ENCODE data around the gene TIMP1.
"Not testable (repeated sequence)": the region's sequence is repeated elsewhere in the genome, so short reads cannot be mapped to it uniquely, and the experiment has no call there.

The TIMP1 gene

DNA sequence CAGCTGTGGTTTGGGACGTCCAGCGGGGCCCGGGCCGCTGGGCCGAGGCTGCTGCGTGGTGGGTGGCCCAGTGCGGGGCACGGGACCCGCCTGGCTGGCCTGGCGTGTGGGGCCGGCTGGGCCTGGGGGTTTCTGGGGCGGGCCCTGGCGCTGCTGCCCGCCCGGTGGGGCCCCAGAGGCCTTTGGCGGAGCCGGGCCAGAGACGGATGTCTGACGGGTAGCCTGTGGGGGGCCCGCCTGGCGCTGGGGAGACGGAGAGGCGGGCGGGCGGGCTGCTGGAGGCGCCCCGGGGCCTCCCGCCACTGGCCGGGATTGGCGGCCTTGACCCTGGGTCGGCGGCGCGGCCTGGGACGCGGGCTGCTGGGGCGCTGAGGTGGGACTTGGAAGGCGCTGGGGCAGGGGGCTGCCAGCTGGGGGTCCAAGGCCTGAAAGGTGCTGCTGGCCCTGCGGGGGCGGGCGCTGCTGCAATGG lies 8.1 kb upstream of the TIMP1 start:
- no peak for DNase-seq

DNA sequence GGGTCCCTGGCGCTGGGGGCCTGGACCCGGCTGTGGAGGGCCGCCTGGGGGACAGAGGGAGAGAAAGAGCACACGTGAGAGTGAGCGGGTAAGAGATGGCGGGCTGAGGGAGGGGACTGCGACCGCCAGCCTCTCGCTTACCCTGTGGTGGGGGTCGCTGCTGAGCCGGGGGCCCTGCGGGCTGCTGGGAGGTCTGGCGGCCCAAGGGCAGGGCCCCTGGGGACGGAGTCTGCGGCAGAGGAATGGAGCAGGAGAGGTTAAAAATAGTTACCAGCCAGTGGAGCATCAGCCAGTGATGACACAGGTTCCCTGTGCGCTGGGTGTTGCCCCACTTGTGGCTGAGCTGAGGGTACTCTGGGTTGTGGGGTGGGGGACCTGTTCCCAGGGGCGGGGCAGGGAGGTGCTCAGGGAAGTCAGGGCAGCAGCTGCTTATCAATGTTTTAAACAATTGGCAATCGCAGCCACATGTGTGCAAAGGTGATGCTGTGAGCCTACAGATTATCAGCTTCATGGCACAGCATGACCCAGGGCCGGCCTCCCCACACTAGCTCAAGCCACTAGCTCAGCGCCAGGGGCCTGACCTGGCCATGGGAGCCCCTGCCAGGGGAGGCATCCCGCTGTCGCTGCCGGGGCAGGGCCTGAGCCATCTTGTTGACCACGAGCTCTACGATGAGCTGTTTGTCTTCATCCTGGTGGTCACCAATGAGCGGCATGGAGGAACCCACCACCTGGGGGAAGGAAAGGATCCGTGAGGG lies 7.5 kb upstream of the TIMP1 start:
- DNase-seq, result no peak

DNA sequence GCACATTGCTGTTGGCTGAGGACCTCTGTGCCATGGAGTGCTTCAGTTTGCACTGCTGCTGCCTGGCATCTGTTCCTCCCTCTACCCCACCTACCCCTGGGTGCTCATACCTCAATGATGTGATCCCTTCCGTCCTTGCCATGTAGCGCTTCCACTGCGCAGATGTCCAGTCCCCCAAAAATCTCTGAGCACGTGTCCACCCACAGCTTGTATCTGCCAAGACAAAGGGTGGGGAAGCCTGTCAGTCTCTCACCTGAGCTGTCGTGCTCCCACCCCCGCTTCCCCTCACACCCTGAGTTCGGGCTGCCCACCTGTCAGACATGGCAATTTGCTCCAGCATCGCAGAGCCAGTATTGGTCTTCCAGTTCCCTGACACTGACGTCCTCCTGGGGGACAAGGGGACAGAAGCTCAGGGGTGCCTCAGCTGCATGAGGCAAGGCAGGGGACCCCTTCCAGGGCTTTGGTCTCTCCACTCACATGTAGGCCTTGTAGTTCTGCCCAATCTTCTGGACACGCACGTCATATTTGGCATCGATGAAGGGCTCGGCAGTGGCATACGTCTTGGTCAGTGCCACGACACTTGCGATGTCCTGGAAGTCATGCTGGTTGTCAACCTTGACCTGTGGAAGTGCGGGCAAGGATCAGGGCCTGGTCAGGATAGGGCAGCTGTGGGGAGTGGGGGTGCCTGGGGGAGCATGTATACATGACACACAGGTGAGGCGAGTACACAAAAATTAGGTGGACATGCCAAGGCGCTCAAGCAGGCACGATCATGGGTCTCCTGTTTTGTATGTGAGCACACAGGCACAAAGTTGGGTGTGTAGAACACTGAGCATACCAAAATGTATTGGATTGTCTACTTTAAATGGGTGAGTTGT lies 6.0 kb upstream of the TIMP1 start:
- DNase-seq, result no peak

DNA sequence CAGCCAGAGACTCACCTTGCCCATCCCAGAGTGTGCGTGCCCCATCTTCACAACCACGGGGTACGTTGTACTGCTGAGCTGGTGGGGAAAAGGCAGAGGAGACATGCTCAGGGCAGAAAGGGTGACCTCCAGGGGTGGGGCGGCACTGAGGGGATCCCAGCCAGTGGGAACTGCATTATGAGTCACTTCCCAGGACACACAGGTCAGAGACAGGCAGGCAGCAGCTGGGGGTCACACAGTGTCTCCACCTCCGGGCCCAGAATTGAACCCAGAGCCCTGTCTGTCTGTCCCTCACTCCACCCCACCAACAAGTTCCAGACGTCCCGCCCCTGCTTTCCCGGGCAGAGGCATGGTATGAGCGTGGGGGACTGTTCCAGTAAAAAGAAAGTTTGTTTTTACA lies 4.8 kb upstream of the TIMP1 start:
- no peak for DNase-seq

DNA sequence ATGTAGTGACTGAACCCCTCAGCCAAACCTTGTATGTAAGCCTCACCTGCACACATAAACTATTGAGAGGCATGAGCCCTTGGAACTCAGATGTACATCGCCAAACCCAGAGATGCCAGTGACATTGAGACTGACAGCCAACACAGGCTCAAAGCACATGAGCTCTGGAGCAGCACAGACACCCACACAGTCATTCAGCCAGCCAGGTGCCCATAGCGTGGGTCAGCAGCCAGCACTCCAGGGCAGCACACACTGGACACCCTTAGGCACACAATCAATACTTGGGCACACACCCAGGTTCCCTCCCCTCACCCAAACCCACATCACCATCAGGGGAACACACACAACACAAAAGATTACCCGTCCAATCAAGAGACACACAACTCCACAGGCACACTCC lies 4.3 kb upstream of the TIMP1 start:
- DNase-seq, result no peak

DNA sequence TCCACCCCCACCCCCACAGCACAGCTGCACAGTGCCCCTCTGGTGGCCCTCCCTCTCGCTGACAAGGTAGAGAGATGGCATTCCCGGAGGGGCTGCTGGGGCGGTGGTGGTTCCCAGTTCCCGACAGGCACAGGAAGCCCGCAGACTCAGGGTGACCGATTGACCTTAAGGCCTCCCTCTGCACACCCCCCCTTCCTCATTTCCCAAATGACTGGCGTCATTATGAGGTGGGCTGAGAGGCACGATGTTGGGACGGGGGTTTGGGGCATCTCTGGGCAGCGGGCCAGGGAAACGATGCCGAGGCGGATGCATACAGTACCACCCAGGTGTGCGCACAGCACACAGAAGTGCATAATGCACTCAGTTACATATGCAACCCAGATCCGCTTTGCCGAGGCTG lies 3.5 kb upstream of the TIMP1 start:
- DNase-seq, result no peak

DNA sequence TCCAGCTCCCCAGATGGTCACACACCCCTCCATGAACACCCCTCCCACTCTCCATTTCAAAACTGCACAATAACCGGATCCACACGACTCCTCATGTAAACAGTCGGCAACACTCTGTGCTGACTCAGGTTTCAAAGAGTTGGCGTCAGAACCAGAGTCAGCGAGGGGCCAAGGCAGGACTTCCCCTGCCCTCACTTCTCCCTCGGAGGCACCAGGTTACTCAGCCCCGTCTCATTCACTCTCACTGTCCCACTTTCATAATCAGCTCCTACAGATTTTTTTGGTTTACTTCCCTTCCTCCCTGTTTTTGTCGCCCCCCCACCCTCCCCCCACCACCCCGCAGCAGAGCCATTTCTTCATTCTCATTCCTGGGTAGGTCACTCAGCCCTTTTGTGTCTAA lies 2.7 kb upstream of the TIMP1 start:
- DNase-seq, result no peak

DNA sequence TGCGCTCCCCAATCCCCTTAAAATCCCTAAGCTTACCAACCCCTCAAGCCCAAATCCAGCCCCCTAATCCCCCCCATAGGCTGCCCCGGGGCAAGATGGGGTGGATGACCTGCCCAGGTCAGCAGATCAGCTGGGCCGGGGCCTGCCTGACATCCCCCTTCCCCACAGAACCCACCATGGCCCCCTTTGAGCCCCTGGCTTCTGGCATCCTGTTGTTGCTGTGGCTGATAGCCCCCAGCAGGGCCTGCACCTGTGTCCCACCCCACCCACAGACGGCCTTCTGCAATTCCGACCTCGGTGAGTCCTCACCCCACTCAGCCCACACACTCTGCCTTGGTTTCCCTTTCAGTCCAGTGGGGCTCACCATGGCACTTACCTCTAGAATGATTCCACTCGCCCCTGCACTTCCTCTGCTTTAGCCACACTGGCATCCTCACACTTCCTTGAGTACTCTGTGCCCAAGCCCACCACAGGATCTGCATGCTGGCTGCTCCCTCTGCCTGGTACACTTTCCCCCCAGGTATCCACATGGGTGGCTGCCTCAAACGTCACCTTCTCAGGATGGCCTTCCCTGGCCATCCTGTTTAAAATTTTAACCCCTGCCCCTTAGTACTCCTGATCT lies 1.1 kb downstream of the TIMP1 start:
- DNase-seq, result no peak

DNA sequence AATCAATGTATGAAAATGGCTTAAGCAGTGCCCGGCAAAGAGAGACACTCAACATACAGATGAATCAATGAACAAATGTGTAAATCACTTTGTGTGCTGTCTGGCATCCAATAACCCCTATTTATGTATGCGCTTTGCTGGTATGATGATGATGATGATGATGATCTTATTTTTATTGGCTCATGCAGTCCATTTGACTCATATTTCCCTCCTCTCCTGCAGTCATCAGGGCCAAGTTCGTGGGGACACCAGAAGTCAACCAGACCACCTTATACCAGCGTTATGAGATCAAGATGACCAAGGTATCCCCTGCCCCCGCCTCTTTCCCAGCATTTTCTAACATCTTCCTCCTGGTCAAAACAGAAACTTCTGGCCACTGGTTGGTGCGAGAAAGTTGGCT lies 2.5 kb downstream of the TIMP1 start:
- no peak for DNase-seq

DNA sequence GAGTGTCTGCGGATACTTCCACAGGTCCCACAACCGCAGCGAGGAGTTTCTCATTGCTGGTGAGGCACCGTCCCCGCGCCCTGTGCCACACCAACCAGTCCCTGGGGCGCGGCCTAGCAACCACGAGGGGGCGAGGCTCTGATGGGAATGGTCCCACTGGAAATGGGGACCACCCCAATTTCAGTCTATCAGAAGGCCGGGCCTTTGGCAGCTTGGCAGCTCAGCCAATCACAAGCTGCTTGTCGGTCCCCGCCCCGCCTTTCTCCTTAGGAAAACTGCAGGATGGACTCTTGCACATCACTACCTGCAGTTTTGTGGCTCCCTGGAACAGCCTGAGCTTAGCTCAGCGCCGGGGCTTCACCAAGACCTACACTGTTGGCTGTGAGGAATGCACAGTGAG lies 3.0 kb downstream of the TIMP1 start:
- DNase-seq, result no peak

DNA sequence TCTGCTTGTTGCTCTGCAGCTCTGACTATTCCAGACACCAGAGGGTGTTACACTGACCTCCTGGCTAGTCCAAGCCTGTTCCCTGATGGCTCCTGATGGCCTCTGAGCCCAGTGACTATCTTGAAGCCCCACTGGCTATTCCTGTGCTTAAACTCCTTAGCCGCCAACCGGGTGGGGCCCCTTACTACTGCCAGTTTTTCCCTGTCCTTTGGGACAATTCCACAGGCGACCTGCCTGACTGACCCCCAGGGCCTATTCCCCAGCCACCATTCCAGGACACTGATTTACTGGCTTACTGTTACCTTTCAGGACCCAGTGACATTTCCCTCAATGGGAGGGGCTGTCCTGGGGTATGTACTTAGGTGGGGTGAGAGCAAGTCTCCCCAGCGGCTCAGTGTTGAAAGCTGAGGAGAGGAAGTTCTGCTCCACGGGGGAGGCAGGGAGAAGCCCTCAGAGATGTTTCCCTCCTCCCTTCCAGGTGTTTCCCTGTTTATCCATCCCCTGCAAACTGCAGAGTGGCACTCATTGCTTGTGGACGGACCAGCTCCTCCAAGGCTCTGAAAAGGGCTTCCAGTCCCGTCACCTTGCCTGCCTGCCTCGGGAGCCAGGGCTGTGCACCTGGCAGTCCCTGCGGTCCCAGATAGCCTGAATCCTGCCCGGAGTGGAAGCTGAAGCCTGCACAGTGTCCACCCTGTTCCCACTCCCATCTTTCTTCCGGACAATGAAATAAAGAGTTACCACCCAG lies 4.0 kb downstream of the TIMP1 start:
- DNase-seq, result no peak

DNA sequence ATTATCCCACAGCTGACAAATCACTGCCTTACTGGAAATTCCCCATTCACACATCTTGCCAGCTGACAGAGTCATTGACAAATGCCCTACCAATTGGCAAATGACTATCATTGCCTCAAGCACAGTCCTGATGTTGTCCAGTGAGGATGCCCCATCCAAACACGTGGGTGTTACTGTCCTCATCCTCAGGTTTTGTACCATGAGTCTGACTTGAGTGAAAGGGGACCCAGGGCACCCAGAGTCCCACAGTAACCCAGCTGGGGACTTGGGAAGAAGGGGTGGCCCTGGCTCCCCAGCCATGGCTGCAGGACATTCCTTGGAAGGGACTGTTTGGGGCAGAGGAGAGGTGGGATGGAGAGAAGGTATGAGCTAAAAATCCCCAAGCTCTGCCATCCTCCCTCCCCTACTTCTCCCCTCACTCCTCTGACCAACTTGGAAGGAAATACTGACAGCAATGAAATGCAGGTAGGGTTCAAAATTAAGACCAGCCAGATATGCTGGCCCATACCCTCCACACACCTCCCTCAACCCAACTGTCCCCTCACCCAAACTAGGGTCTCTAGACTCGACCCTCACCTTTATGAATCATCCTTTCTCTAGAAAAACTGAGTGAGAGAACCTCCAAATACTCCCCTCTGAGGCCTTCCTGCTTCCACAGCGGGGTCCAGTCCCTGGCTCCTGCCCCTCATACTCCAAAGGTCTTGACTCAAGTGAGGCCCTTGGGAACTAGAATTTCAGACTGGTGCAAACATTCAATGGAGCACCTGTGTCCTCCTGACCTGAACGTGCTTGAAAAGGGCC lies 5.1 kb downstream of the TIMP1 start:
- DNase-seq, result no peak

DNA sequence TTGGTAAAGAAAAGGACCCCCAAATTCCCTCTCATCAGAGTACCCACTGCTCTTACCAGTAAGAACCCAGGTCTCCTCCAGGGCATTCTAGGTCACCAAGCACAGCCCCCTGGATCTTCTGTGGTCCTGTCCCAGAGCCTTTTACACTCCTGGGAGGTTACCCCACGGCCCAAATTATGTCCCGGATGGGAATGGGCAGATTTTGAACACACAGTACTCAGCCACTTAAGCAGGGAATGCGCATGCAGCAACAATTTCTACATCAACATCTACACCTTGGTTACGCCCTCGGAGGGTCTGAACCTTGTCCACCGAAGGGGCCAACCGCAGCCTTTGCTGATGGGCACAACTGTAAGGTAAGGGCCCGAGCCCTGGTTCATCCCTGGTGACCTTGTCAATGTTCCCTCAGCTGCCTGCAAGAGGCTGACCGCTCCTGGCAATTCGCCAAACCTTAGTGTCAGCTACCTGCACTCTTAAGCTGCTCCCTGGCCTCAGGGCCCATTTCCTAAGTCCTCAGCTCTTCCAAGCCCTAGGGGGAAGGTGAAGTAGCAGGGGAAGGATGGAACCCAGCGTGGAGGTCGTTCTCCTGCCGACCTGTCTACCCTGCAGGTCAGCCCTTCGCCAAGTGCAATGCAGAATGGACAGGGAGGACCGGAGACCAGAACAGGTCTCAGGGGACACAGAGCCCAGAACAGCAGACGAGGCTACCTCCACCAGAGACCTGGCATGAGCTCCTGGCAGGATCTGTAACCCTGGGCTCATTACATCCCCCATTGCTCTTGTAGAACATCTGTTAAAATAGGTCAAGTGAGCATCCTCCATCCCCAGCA lies 5.9 kb downstream of the TIMP1 start:
- DNase-seq, result no peak

DNA sequence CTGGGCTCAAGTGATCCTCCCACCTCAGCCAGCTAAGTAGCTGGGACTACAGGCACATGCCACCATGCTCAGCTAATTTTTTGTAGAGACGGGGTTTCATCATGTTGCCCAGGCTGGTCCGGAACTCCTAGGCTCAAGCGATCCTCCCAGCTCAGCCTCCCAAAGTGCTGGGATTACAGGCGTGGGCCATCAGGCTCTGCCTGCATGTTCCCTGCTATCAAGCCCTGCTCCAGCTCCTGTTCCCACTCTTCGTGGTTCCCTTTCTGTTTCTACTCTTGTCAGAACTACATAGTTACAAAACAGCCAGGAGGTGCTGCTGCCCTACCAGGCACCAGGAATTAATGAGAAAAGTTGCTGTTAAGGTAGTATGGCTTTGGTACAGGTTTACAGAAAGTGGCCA lies 8.7 kb downstream of the TIMP1 start:
- DNase-seq, result no peak

DNA sequence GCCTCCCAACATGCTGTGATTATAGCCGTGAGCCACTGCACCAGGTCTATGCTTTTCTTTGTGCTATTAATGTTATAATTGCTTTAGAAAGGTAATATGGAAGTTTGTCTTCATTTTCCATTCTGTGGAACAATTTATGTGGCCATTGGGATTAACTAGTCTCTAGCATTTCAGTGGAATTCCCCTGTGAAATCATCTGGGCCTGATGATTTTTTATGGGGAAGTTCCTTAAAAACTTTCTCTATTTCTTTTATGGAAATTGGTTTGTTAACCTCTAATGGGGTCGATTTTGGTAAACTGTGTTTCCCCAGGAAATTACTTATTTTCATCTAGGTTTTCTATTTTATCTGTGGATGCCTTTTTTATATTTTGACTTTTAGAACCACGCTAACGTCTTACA lies 11.3 kb downstream of the TIMP1 start:
- DNase-seq, result no peak

DNA sequence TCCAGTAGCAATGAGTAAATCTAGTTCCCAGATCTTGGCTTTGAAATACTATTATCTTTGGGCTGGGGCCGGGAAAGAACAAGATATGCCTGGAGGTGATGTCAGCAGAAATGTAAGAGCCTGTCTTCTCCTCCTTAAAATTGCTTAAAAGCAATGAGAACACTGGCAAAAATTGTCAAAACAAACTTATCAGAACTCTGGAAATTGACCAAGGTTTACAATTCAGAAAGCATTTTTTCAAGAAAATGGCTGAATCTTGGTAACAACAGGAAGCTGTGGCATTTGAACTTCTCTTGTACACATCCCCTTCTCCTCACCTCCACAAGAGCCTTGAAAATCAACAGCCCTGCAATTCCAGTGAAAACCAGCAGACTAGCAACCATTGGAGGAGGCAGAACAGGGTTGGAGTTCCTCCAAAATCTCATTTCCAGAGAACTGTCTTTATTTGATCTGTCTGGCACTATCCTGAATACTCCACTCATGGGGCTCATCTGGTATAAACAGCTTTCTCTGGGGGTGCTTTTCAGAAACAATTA lies 13.5 kb downstream of the TIMP1 start:
- DNase-seq, result no peak

DNA sequence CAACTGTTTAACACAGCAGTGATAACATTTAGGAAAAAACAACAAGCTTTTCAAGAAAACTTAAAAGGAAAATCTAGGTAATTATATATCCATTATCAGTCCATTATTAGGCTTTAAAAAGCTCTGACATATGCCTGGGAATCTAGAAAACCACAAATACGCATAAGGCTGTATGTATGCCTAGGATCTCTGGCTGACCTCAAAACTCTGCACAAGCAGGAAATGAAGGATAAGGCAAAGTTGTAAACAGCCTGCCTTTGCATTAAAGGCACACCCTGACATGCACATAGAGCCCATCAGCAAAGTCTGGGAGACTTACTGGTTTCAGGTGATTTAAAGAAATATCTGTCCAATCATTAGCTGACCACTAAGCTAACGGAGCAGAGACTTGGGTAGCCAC lies 14.0 kb downstream of the TIMP1 start:
- no peak for DNase-seq

DNA sequence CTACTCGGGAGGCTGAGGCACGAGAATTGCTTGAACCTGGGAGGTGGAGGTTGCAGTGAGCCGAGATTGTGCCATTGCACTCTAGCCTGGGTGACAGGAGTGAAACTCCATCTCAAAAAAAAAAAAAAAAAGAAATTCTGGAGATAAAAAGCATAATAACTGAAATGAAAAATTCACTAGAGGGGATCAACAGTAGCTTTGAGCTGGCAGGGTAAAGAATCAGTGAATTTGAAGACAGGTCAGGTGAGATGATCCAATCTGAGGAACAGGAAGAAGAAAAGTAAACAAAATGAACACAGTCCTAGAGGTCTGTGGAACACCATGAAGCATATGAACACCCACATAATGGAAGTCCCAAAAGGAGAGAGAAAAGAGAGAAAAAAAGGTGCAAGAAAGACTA lies 15.0 kb downstream of the TIMP1 start:
- DNase-seq, result no peak

DNA sequence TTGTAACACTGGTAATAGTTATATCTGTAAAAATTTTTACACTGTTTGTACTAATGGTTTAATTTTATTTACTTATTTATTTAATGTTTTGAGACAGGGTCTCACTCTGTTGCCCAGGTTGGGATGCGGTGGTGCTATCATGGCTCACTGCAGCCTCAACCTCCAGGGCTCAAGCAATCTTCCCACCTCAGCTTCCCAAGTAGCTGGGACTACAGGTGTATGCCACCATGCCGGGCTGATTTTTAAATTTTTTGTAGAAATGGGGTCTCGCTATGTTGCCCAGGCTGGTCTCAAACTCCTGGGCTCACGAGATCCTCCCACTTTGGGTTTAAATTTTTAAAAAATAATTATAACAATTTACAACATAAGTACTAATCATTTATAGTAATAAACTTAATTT lies 20.9 kb downstream of the TIMP1 start:
- DNase-seq, result not testable (repeated sequence)

DNA sequence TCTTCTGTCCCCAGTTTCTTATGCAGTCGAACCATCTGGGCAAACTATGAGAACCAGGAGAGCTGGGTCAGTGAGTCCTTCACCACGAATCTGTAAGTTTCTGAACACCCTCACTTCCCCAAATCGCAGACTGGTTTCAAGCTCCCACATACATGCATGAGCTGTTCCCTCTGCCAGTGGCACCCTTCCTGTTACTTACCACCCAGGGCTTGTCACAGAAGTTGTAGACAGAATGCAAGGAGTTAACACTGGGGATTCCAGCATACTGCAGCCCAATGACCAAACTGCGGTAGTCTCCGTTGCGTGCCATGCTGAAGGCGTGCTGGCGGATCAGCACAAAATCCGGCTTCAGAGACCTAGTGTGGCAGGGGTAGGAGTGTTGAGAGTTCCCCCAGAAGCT lies 22.8 kb downstream of the TIMP1 start:
- DNase-seq, result no peak

DNA sequence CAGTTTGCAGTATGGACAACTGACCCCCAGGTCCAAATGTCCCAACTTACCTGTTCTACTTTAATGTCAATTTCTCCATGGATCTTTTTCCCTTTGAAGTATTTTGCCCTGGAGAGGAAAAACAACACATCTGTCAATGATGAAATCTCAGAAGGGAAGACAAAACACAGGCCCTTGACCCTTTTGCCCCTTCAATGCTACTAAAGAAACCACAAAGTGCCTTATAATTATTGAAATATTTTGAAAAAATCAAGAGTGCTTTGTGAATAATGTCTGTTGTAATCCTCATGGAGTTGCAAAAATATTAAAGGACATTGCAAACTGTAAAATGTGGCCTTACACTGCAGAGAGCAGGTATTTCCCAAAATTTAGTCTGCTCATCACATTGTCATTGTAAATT lies 24.9 kb downstream of the TIMP1 start:
- no peak for DNase-seq

Data from DMS153 (cell line).